Measurements from ENCODE around the gene MOCOS.

The MOCOS gene

GRCh38 chr18:36250827-36251226 is 63.5 kb downstream of the MOCOS start:
- no peak for TF ChIP-seq YY1 (IDR thresholded peaks at IDR 0.05; ENCODE audit: low read depth)
- no peak for TF ChIP-seq EGR1 (IDR thresholded peaks at IDR 0.05)
- TF ChIP-seq MAX (IDR thresholded peaks at IDR 0.05), result no peak
- no peak for TF ChIP-seq CEBPB (IDR thresholded peaks at IDR 0.05)
- TF ChIP-seq TEAD4 (IDR thresholded peaks at IDR 0.05), result no peak
- no peak for TF ChIP-seq CREB1 (IDR thresholded peaks at IDR 0.05; ENCODE audit: low read depth)
- TF ChIP-seq REST (IDR thresholded peaks at IDR 0.05; ENCODE audit: low read depth), result no peak
- TF ChIP-seq RAD21 (IDR thresholded peaks at IDR 0.05; ENCODE audit: low read depth), result no peak
- TF ChIP-seq TAF1 (IDR thresholded peaks at IDR 0.05; ENCODE audit: low read depth), result no peak
- no peak for TF ChIP-seq USF1 (IDR thresholded peaks at IDR 0.05)
- TF ChIP-seq NFIC (IDR thresholded peaks at IDR 0.05), result no peak
- TF ChIP-seq FOXM1 (IDR thresholded peaks at IDR 0.05; ENCODE audit: borderline replicate concordance, low read depth), result no peak
- no peak for TF ChIP-seq TCF12 (IDR thresholded peaks at IDR 0.05; ENCODE audit: low read depth)
- TF ChIP-seq ZBTB7A (IDR thresholded peaks at IDR 0.05; ENCODE audit: low read depth), result no peak

- no peak for TF ChIP-seq CEBPB (IDR thresholded peaks at IDR 0.05)
- TF ChIP-seq EP300 (IDR thresholded peaks at IDR 0.05; ENCODE audit: borderline replicate concordance), result no peak
- TF ChIP-seq ZBTB7A (IDR thresholded peaks at IDR 0.05; ENCODE audit: low read depth), result no peak
- no peak for TF ChIP-seq CREB1 (IDR thresholded peaks at IDR 0.05; ENCODE audit: low read depth)
Measured at GRCh38 chr18:36255072-36255698, 67.9 kb downstream of the MOCOS start.

GRCh38 chr18:36256094-36256493 is 68.8 kb downstream of the MOCOS start:
- TF ChIP-seq ZBTB7A (IDR thresholded peaks at IDR 0.05; ENCODE audit: low read depth) (no peak), CEBPB (IDR thresholded peaks at IDR 0.05) (no peak), TAF1 (IDR thresholded peaks at IDR 0.05; ENCODE audit: low read depth) (no peak), TCF12 (IDR thresholded peaks at IDR 0.05; ENCODE audit: low read depth) (no peak), EGR1 (IDR thresholded peaks at IDR 0.05) (no peak), TEAD4 (IDR thresholded peaks at IDR 0.05) (no peak)

- TF ChIP-seq MAX (IDR thresholded peaks at IDR 0.05), result no peak
- no peak for TF ChIP-seq TCF12 (IDR thresholded peaks at IDR 0.05; ENCODE audit: low read depth)
- no peak for TF ChIP-seq TAF1 (IDR thresholded peaks at IDR 0.05; ENCODE audit: low read depth)
- no peak for TF ChIP-seq CEBPB (IDR thresholded peaks at IDR 0.05)
- no peak for TF ChIP-seq YY1 (IDR thresholded peaks at IDR 0.05; ENCODE audit: low read depth)
- TF ChIP-seq EGR1 (IDR thresholded peaks at IDR 0.05), result no peak
- TF ChIP-seq EP300 (IDR thresholded peaks at IDR 0.05; ENCODE audit: borderline replicate concordance), result no peak
- no peak for TF ChIP-seq ZBTB7A (IDR thresholded peaks at IDR 0.05; ENCODE audit: low read depth)
- no peak for TF ChIP-seq NFIC (IDR thresholded peaks at IDR 0.05)
Measured at GRCh38 chr18:36262971-36263370, 75.7 kb downstream of the MOCOS start.

- TF ChIP-seq MAX (IDR thresholded peaks at IDR 0.05), result no peak
- no peak for TF ChIP-seq FOXM1 (IDR thresholded peaks at IDR 0.05; ENCODE audit: borderline replicate concordance, low read depth)
Measured at GRCh38 chr18:36264283-36264682, 77.0 kb downstream of the MOCOS start.

GRCh38 chr18:36265015-36265414 is 77.7 kb downstream of the MOCOS start:
- no peak for TF ChIP-seq USF1 (IDR thresholded peaks at IDR 0.05)
- TF ChIP-seq FOXM1 (IDR thresholded peaks at IDR 0.05; ENCODE audit: borderline replicate concordance, low read depth), result no peak
- TF ChIP-seq TAF1 (IDR thresholded peaks at IDR 0.05; ENCODE audit: low read depth), result no peak
- no peak for TF ChIP-seq TEAD4 (IDR thresholded peaks at IDR 0.05)
- no peak for TF ChIP-seq CREB1 (IDR thresholded peaks at IDR 0.05; ENCODE audit: low read depth)
- TF ChIP-seq RAD21 (IDR thresholded peaks at IDR 0.05; ENCODE audit: low read depth), result no peak
- no peak for TF ChIP-seq MAX (IDR thresholded peaks at IDR 0.05)
- TF ChIP-seq REST (IDR thresholded peaks at IDR 0.05; ENCODE audit: low read depth), result no peak
- no peak for TF ChIP-seq TCF12 (IDR thresholded peaks at IDR 0.05; ENCODE audit: low read depth)
- no peak for TF ChIP-seq ZBTB7A (IDR thresholded peaks at IDR 0.05; ENCODE audit: low read depth)
- TF ChIP-seq CEBPB (IDR thresholded peaks at IDR 0.05), result no peak
